Heart right ventricle (tissue), 16 donors: ENCODE results near the gene TMEM167B. TPM values are rescaled to one million over a fixed set of nuclear protein-coding genes. Genes with fewer than 3 reads are reported as not detected.

Source experiments
- ATAC-seq, 8 donors: fragments of 200-7000 bp; cut with Tn5 transposase; one replicate each; pipeline ENCODE4 v1.9.1; 2020; ENCODE audit warnings: mild to moderate bottlenecking in 8 of 8, moderate library complexity in 8 of 8, moderate number of reproducible peaks in 1 of 8
- DNase-seq, 2 donors: peaks; one replicate each; pipeline ENCODE4 v3.0.0-alpha.2; 2020
- H3K27ac ChIP-seq, 10 donors: fragments of 200-600 bp; sonication (generic) in 2 of 10; one replicate each; pipeline versions ENCODE4 v1.5.0 to v1.8.0; 2020 to 2022; ENCODE audit warnings: mild to moderate bottlenecking in 3 of 10
- H3K27me3 ChIP-seq, 7 donors: fragments of 200-600 bp; one replicate each; pipeline ENCODE4 v1.8.0; 2021 to 2022; ENCODE audit warnings: mild to moderate bottlenecking in 2 of 7
- H3K36me3 ChIP-seq, 9 donors: fragments of 200-600 bp; sonication (generic) in 1 of 9; one replicate each; pipeline versions ENCODE4 v1.5.0 to v1.8.0; 2020 to 2022; ENCODE audit warnings: mild to moderate bottlenecking in 2 of 9
- H3K4me1 ChIP-seq, 9 donors: fragments of 200-600 bp; sonication (generic) in 1 of 9; one replicate each; pipeline versions ENCODE4 v1.5.0 to v1.8.0; 2020 to 2022; ENCODE audit warnings: mild to moderate bottlenecking in 4 of 9
- H3K4me3 ChIP-seq, 10 donors: fragments of 200-600 bp; sonication (generic) in 2 of 10; one replicate each; pipeline versions ENCODE4 v1.5.0 to v1.8.0; 2020 to 2022; ENCODE audit warnings: mild to moderate bottlenecking in 7 of 10, moderate library complexity in 2 of 10
- H3K9me3 ChIP-seq, 11 donors: fragments of 200-600 bp in 10 of 11; sonication (generic) in 2 of 11; one replicate each; pipeline versions ENCODE4 v1.5.0 to v1.8.0; 2013 to 2022; ENCODE audit warnings: mild to moderate bottlenecking in 2 of 11, control low read depth in 1 of 11, moderate library complexity in 1 of 11
- WGBS, 2 donors: extraction: QIAGEN DNeasy Blood & Tissue Kit; methylation state at CpG; one replicate each; pipeline ENCODE4 v1.1.7; 2013; ENCODE audit warnings: inconsistent platforms in 1 of 2; 5-methylcytosine and 5-hydroxymethylcytosine counted together
- intact Hi-C, 10 donors: fragments of 100-400 bp; cut with DNase I; formaldehyde crosslinking; loops; one replicate each; pipeline versions ENCODE4 v1.11.1 to v1.14.2; 2022
- polyA plus RNA-seq, 2 donors: library from polyadenylated mRNA; stranded (reverse); fragments of 200-250 nt; gene quantifications; one replicate each; pipeline ENCODE4 v1.2.3, GENCODE V29; 2013
- total RNA-seq, 10 donors: library from RNA; stranded (reverse); fragmentation: NEBNext Ultra II Directional in 3 of 10; extraction: Animal tissue kit (Norgen Biotek cat#: 25700) in 3 of 10; gene quantifications; one replicate each; pipeline versions ENCODE4 v1.2.1 to v1.2.4, GENCODE V29; 2021 to 2023
- TF ChIP-seq, protein P1 (sequence below), 9 donors: fragments of 200-600 bp; sonication (generic) in 2 of 9; IDR thresholded peaks; one replicate each; pipeline versions ENCODE4 v1.5.0 to v1.8.0; 2021 to 2022; ENCODE audit warnings: antibody characterized with exemption in 9 of 9, mild to moderate bottlenecking in 5 of 9, moderate library complexity in 1 of 9
- donor health status: Arrhythmogenic right ventricular cardiomyopathy.
- donor health status: ischemic (EF 13 %, LVEDD 7.1; RV severe dilation, severe dysfunction).
- donor health status: healthy with polysubstance abuse.
- donor health status: DM: no; HTN: yes; CAD: no.
- donor health status: DM: no; HTN: no; CAD: no.
- donor health status: ischemic (EF 25% LVEDD 6.9; RV normal size, moderate dysfunction).
- donor health status: ischemic (EF 25% LVEDD 5.7; RV mildly dilated, moderate dysfunction).
- donor health status: healthy.
- donor health status: DM: yes; HTN: yes; CAD: no.
- donor health status: Ischemic cardiomyopathy.
- donor health status: ischemic (EF 35%, LVEDD 5.7; RV mildly dilated, moderate dysfunction).
- donor health status: nonischemic (EF 11% LVEDD 7.7; RV severe dilation, severe dysfunction).
- donor health status: DM: yes; HTN: yes; CAD: no.
- donor health status: PGD.
- donor health status: ischemic (EF 29% LVEDD 5.4; RV normal size, mild dysfunction).
- donor health status: nonischemic (EF 23%, LVEDD 6.1; RV moderate dilation, normal function).

Gene TMEM167B
- total and polyA plus RNA-seq, 12 donors: 12.0 to 52.9 (median 40.5) TPM

GRCh38 chr1:109095631-109096030 lies 5.1 kb downstream of the TMEM167B start:
- H3K9me3 ChIP-seq: no peaks in the 10 kb centered on the region
- DNase-seq: no peak
- 95 to 98% methylated on average over 1 of the region's 1 CpG for WGBS, 2 donors
- H3K4me1 ChIP-seq: peaks cover 8 to 65% (median 44%) of the 10 kb centered on the region in 9 donors
- no peak for ATAC-seq
- peak overlapping the region in 3 of 10 donors; percentile 60 to 75 (median 67) for H3K27ac ChIP-seq
- H3K27me3 ChIP-seq: no peaks in the 10 kb centered on the region
- H3K36me3 ChIP-seq: peaks cover 0 to 52% (median 20%) of the 10 kb centered on the region in 9 donors
- H3K4me3 ChIP-seq: no peak overlapping the region
- TF ChIP-seq, protein P1, sequence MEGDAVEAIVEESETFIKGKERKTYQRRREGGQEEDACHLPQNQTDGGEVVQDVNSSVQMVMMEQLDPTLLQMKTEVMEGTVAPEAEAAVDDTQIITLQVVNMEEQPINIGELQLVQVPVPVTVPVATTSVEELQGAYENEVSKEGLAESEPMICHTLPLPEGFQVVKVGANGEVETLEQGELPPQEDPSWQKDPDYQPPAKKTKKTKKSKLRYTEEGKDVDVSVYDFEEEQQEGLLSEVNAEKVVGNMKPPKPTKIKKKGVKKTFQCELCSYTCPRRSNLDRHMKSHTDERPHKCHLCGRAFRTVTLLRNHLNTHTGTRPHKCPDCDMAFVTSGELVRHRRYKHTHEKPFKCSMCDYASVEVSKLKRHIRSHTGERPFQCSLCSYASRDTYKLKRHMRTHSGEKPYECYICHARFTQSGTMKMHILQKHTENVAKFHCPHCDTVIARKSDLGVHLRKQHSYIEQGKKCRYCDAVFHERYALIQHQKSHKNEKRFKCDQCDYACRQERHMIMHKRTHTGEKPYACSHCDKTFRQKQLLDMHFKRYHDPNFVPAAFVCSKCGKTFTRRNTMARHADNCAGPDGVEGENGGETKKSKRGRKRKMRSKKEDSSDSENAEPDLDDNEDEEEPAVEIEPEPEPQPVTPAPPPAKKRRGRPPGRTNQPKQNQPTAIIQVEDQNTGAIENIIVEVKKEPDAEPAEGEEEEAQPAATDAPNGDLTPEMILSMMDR (IDR thresholded peaks at IDR 0.05): no peak
- intact Hi-C loops: loop anchor here in 2 of 10 donors (10.0 kb wide), 2 partner anchors 51 to 299 kb away; partner anchors contain the start of genes SORT1 (in 1 of the 2) and WDR47 (in 1 of the 2)

DNA sequence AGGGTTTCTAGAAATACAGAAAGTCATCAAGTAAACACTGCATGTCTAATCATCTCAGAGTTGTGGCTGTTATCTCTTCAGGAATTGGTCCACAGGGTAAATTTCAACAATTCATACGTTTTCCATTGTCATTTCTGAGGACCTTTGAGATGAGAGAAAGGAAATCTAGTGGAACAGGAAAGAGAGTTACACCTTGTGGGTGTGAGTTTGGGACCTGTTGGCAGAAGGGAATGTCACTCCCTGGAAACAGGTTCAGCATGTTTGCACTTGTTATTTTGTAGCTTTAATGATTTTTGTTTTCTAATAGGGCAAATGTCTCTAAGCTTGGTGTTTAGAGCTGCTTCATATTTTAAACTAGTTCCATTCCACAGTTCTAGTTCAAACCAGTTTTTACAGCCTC lies 5.6 kb downstream of the TMEM167B start:
- H3K9me3 ChIP-seq: no peaks in the 10 kb centered on the region
- TF ChIP-seq, protein P1 (IDR thresholded peaks at IDR 0.05): no peak
- no peak for ATAC-seq
- 42% methylated on average over 1 of the region's 1 CpG for WGBS, 2 donors
- no peak for DNase-seq
- no peak overlapping the region for H3K4me3 ChIP-seq
- H3K27ac ChIP-seq: peak overlapping the region in 2 of 10 donors; percentile 1 to 19
- H3K4me1 ChIP-seq: peaks cover 8 to 69% (median 46%) of the 10 kb centered on the region in 9 donors
- peaks cover 0 to 52% (median 20%) of the 10 kb centered on the region in 9 donors for H3K36me3 ChIP-seq
- intact Hi-C loops: loop anchor here in 2 of 10 donors (10.0 kb wide), 2 partner anchors 51 to 299 kb away; partner anchors contain the start of genes SORT1 (in 1 of the 2) and WDR47 (in 1 of the 2)
- H3K27me3 ChIP-seq: no peaks in the 10 kb centered on the region

GRCh38 chr1:109099938-109100773 lies 9.6 kb downstream of the TMEM167B start:
- peak; percentile 97 to 99 (median 99) for ATAC-seq
- 0% methylated on average over 76 to 77 of the region's 77 CpGs for WGBS, 2 donors
- Histone ChIP-seq H3K36me3 (peaks cover 0 to 30% (median 8%) of the 10 kb centered on the region in 9 donors), H3K27me3 (no peaks in the 10 kb centered on the region), H3K4me3 (peak overlapping the region; percentile 81 to 100 (median 96)), H3K27ac (peak overlapping the region; percentile 94 to 100 (median 98)), H3K4me1 (peaks cover 0 to 38% (median 22%) of the 10 kb centered on the region in 9 donors), H3K9me3 (no peaks in the 10 kb centered on the region)
- intact Hi-C loops: loop anchor here in 7 of 10 donors (1.0 to 10.0 kb wide), 9 partner anchors 10 to 295 kb away; partner anchors contain the start of genes WDR47 (in 4 of the 7), CLCC1 (in 2 of the 7), SARS1 (in 1 of the 7) and SORT1 (in 1 of the 7)
- TF ChIP-seq, protein P1 (IDR thresholded peaks at IDR 0.05): peak; percentile 76 to 96 (median 90)
- peak; percentile 96 to 98 for DNase-seq

- Histone ChIP-seq H3K36me3 (peaks cover 0 to 13% (median 0%) of the 10 kb centered on the region in 9 donors), H3K4me1 (peaks cover 0 to 15% (median 13%) of the 10 kb centered on the region in 9 donors), H3K27me3 (no peaks in the 10 kb centered on the region), H3K4me3 (no peak overlapping the region), H3K9me3 (no peaks in the 10 kb centered on the region), H3K27ac (no peak overlapping the region)
- TF ChIP-seq, protein P1 (IDR thresholded peaks at IDR 0.05): no peak
- DNase-seq (no peak), ATAC-seq (no peak)
- 87 to 88% methylated on average over 20 of the region's 20 CpGs for WGBS, 2 donors
- intact Hi-C loops: loop anchor here in 5 of 10 donors (5.0 to 10.0 kb wide), 5 partner anchors 60 to 140 kb away; partner anchors contain the start of genes WDR47 (in 3 of the 5), CLCC1 (in 1 of the 5) and SARS1 (in 1 of the 5)
Observed at GRCh38 chr1:109104364-109105151, 14.0 kb downstream of the TMEM167B start.
